ENCODE data around the gene RLBP1. TPM values are rescaled to one million over a fixed set of nuclear protein-coding genes. Genes with fewer than 3 reads are reported as not detected.

Gene RLBP1
- total and polyA plus RNA-seq, 2 donors (not counting 3 experiments of a cell fraction or from before 2014, with no cell fraction given) = not detected

- dilution Hi-C loops (cut with MboI; ENCODE audit: extremely low pct_ligation_motif_present, low sequenced_read_pairs) (no loop called here), intact Hi-C loops (cut with micrococcal nuclease) (loop anchor here (10.0 kb wide), 1 partner anchor 554 kb away; the partner anchor contains the start of gene AEN)
- no TSS peak for BruUV-seq (replicated peaks)
- FAIRE-seq (no peak), DNase-seq (ENCODE audit: low read depth, low spot score) (no peak)
- Histone ChIP-seq H4K20me1 (replicated peaks; ENCODE audit: control insufficient read depth, extremely low read depth, insufficient read depth, low read length) (no peaks in the 10 kb centered on the region), H3K4me1 (ENCODE audit: control insufficient read depth, extremely low read depth, insufficient read depth, low read length) (peaks cover 8% of the 10 kb centered on the region), H3K9ac (replicated peaks; ENCODE audit: extremely low read depth, insufficient read depth, low read length) (no peak overlapping the region), H2AFZ (ENCODE audit: low read depth, low read length) (no peak overlapping the region), H3K4me2 (ENCODE audit: insufficient read depth, low read length) (no peak overlapping the region), H3K9me3 (replicated peaks; ENCODE audit: control insufficient read depth, insufficient read depth, low read length) (no peaks in the 10 kb centered on the region), H3K36me3 (ENCODE audit: control insufficient read depth in 2 of 2, extremely low read depth in 1 of 2, insufficient read depth in 2 of 2, low read length in 2 of 2) (peaks cover 0 to 3% of the 10 kb centered on the region in 2 experiments), H3K27ac (ENCODE audit: insufficient read depth, low read depth, low read length) (no peak overlapping the region), H3K4me3 (replicated peaks in 1 of 3; ENCODE audit: insufficient read depth in 1 of 3, low read depth in 1 of 3, low read length in 3 of 3) (no peak overlapping the region), H3K27me3 (ENCODE audit: control insufficient read depth in 2 of 2, insufficient read depth in 2 of 2, low read length in 2 of 2) (no peaks in the 10 kb centered on the region), H3K9me1 (replicated peaks; ENCODE audit: control insufficient read depth, extremely low read depth, insufficient read depth, low read length) (no peaks in the 10 kb centered on the region), H3K79me2 (ENCODE audit: control insufficient read depth, insufficient read depth, low read length) (no peaks in the 10 kb centered on the region)
- TF ChIP-seq MYC (IDR thresholded peaks at IDR 0.05; ENCODE audit: low read depth, low read length) = no peak
- TF ChIP-seq, protein P1, sequence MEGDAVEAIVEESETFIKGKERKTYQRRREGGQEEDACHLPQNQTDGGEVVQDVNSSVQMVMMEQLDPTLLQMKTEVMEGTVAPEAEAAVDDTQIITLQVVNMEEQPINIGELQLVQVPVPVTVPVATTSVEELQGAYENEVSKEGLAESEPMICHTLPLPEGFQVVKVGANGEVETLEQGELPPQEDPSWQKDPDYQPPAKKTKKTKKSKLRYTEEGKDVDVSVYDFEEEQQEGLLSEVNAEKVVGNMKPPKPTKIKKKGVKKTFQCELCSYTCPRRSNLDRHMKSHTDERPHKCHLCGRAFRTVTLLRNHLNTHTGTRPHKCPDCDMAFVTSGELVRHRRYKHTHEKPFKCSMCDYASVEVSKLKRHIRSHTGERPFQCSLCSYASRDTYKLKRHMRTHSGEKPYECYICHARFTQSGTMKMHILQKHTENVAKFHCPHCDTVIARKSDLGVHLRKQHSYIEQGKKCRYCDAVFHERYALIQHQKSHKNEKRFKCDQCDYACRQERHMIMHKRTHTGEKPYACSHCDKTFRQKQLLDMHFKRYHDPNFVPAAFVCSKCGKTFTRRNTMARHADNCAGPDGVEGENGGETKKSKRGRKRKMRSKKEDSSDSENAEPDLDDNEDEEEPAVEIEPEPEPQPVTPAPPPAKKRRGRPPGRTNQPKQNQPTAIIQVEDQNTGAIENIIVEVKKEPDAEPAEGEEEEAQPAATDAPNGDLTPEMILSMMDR (IDR thresholded peaks at IDR 0.05; ENCODE audit: extremely low read depth in 1 of 2, insufficient read depth in 1 of 2, low read depth in 1 of 2, low read length in 2 of 2) = no peak
- TF ChIP-seq GATA2 (IDR thresholded peaks at IDR 0.05; ENCODE audit: insufficient read depth, insufficient read length, low read depth, low read length) = no peak
- TF ChIP-seq JUN (IDR thresholded peaks at IDR 0.05; ENCODE audit: borderline replicate concordance, insufficient read depth, insufficient read length, low read depth) = no peak
- TF ChIP-seq EZH2 (IDR thresholded peaks at IDR 0.05; ENCODE audit: borderline replicate concordance, low read depth, low read length, severe bottlenecking) = no peak
- TF ChIP-seq FOS (IDR thresholded peaks at IDR 0.05; ENCODE audit: borderline replicate concordance, insufficient read depth, low read length) = no peak
- no peak for TF ChIP-seq POLR2AphosphoS5 (IDR thresholded peaks at IDR 0.05; ENCODE audit: insufficient read depth, low read depth, low read length)
- TF ChIP-seq, protein P2, sequence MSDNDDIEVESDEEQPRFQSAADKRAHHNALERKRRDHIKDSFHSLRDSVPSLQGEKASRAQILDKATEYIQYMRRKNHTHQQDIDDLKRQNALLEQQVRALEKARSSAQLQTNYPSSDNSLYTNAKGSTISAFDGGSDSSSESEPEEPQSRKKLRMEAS (IDR thresholded peaks at IDR 0.05; ENCODE audit: insufficient read depth, insufficient read length) = no peak
- TF ChIP-seq POLR2A (IDR thresholded peaks at IDR 0.05; ENCODE audit: low read depth, low read length) = no peak
- POLR2A ChIA-PET = no interaction called here
- CTCF ChIA-PET = interaction anchor here (0.5 to 4.7 kb wide), 52 partner anchors 11 to 300 kb away, joined by 3 to 198 read pairs (median 6); partner anchors contain the start of genes ABHD2, FANCI and HAPLN3
These were observed 42.9 kb downstream of the RLBP1 start for GRCh38 chr15:89178307-89178977.
